ENCODE results near the gene DNAH8. TPM values are rescaled to one million over a fixed set of nuclear protein-coding genes. Genes with fewer than 3 reads are reported as not detected.

Gene DNAH8
- total and polyA plus RNA-seq, 2 donors = 0.05 to 0.11 TPM

GRCh38 chr6:38714239-38715015, 684 bp upstream of the DNAH8 start:
- peaks cover 29 to 43% of the 10 kb centered on the region in 2 donors for H3K27me3 ChIP-seq (ENCODE audit: control insufficient read depth in 2 of 2, insufficient read depth in 1 of 2, low read length in 1 of 2)
- H3K9me3 ChIP-seq (ENCODE audit: control insufficient read depth in 2 of 2, insufficient read depth in 1 of 2, low read length in 1 of 2) = peaks cover 0 to 1% of the 10 kb centered on the region in 2 donors
- H3K27ac ChIP-seq (ENCODE audit: low read depth in 1 of 2, low read length in 1 of 2) = no peak overlapping the region
- H3K4me1 ChIP-seq (ENCODE audit: control insufficient read depth in 2 of 2, insufficient read depth in 2 of 2, low read length in 2 of 2) = no peaks in the 10 kb centered on the region
- H3K4me3 ChIP-seq (ENCODE audit: low read length in 2 of 2) = no peak overlapping the region
- WGBS = 26% methylated on average over 4 of the region's 4 CpGs
- DNase-seq (ENCODE audit: low read depth in 6 of 9, low spot score in 9 of 9) = no peak
- H3K36me3 ChIP-seq (ENCODE audit: control insufficient read depth in 2 of 2, insufficient read depth in 2 of 2, low read length in 1 of 2) = no peaks in the 10 kb centered on the region

GRCh38 chr6:38716825-38717224, 1.7 kb downstream of the DNAH8 start:
- Histone ChIP-seq H3K36me3 (ENCODE audit: control insufficient read depth in 2 of 2, insufficient read depth in 2 of 2, low read length in 1 of 2) (no peaks in the 10 kb centered on the region), H3K27ac (ENCODE audit: low read depth in 1 of 2, low read length in 1 of 2) (no peak overlapping the region), H3K9me3 (ENCODE audit: control insufficient read depth in 2 of 2, insufficient read depth in 1 of 2, low read length in 1 of 2) (peaks cover 0 to 3% of the 10 kb centered on the region in 2 donors), H3K4me3 (ENCODE audit: low read length in 2 of 2) (no peak overlapping the region), H3K4me1 (ENCODE audit: control insufficient read depth in 2 of 2, insufficient read depth in 2 of 2, low read length in 2 of 2) (no peaks in the 10 kb centered on the region), H3K27me3 (ENCODE audit: control insufficient read depth in 2 of 2, insufficient read depth in 1 of 2, low read length in 1 of 2) (peaks cover 29 to 47% of the 10 kb centered on the region in 2 donors)
- DNase-seq (ENCODE audit: low read depth in 6 of 9, low spot score in 9 of 9) = no peak
- 98% methylated on average over 2 of the region's 2 CpGs for WGBS

GRCh38 chr6:38719358-38719757, 4.2 kb downstream of the DNAH8 start:
- 96% methylated on average over 1 of the region's 1 CpG for WGBS
- peaks cover 14 to 34% of the 10 kb centered on the region in 2 donors for H3K27me3 ChIP-seq (ENCODE audit: control insufficient read depth in 2 of 2, insufficient read depth in 1 of 2, low read length in 1 of 2)

GRCh38 chr6:38720295-38720694, 5.2 kb downstream of the DNAH8 start:
- Histone ChIP-seq H3K4me1 (ENCODE audit: control insufficient read depth in 2 of 2, insufficient read depth in 2 of 2, low read length in 2 of 2) (no peaks in the 10 kb centered on the region), H3K36me3 (ENCODE audit: control insufficient read depth in 2 of 2, insufficient read depth in 2 of 2, low read length in 1 of 2) (no peaks in the 10 kb centered on the region), H3K27ac (ENCODE audit: low read depth in 1 of 2, low read length in 1 of 2) (no peak overlapping the region), H3K4me3 (ENCODE audit: low read length in 2 of 2) (no peak overlapping the region), H3K27me3 (ENCODE audit: control insufficient read depth in 2 of 2, insufficient read depth in 1 of 2, low read length in 1 of 2) (peaks cover 11 to 24% of the 10 kb centered on the region in 2 donors), H3K9me3 (ENCODE audit: control insufficient read depth in 2 of 2, insufficient read depth in 1 of 2, low read length in 1 of 2) (peaks cover 0 to 3% of the 10 kb centered on the region in 2 donors)
- no peak for DNase-seq (ENCODE audit: low read depth in 6 of 9, low spot score in 9 of 9)
- WGBS = 35% methylated on average over 2 of the region's 2 CpGs

More at GRCh38 chr6:38719358-38719757, 4.2 kb downstream of the DNAH8 start:
- Histone ChIP-seq H3K36me3 (ENCODE audit: control insufficient read depth in 2 of 2, insufficient read depth in 2 of 2, low read length in 1 of 2) (no peaks in the 10 kb centered on the region), H3K9me3 (ENCODE audit: control insufficient read depth in 2 of 2, insufficient read depth in 1 of 2, low read length in 1 of 2) (peaks cover 0 to 3% of the 10 kb centered on the region in 2 donors), H3K27ac (ENCODE audit: low read depth in 1 of 2, low read length in 1 of 2) (no peak overlapping the region), H3K4me1 (ENCODE audit: control insufficient read depth in 2 of 2, insufficient read depth in 2 of 2, low read length in 2 of 2) (no peaks in the 10 kb centered on the region), H3K4me3 (ENCODE audit: low read length in 2 of 2) (no peak overlapping the region)
- DNase-seq (ENCODE audit: low read depth in 6 of 9, low spot score in 9 of 9) = no peak

GRCh38 chr6:38722038-38722437, 6.9 kb downstream of the DNAH8 start:
- no peak for DNase-seq (ENCODE audit: low read depth in 6 of 9, low spot score in 9 of 9)
- Histone ChIP-seq H3K9me3 (ENCODE audit: control insufficient read depth in 2 of 2, insufficient read depth in 1 of 2, low read length in 1 of 2) (peaks cover 0 to 1% of the 10 kb centered on the region in 2 donors), H3K27ac (ENCODE audit: low read depth in 1 of 2, low read length in 1 of 2) (no peak overlapping the region), H3K36me3 (ENCODE audit: control insufficient read depth in 2 of 2, insufficient read depth in 2 of 2, low read length in 1 of 2) (no peaks in the 10 kb centered on the region), H3K4me1 (ENCODE audit: control insufficient read depth in 2 of 2, insufficient read depth in 2 of 2, low read length in 2 of 2) (no peaks in the 10 kb centered on the region), H3K27me3 (ENCODE audit: control insufficient read depth in 2 of 2, insufficient read depth in 1 of 2, low read length in 1 of 2) (peaks cover 0 to 8% of the 10 kb centered on the region in 2 donors), H3K4me3 (ENCODE audit: low read length in 2 of 2) (no peak overlapping the region)
- WGBS = 90% methylated on average over 3 of the region's 3 CpGs

GRCh38 chr6:38722727-38723334, 7.7 kb downstream of the DNAH8 start:
- DNase-seq (ENCODE audit: low read depth in 6 of 9, low spot score in 9 of 9) = no peak
- 96% methylated on average over 26 of the region's 26 CpGs for WGBS
- H3K4me1 ChIP-seq (ENCODE audit: control insufficient read depth in 2 of 2, insufficient read depth in 2 of 2, low read length in 2 of 2) = no peaks in the 10 kb centered on the region
- H3K36me3 ChIP-seq (ENCODE audit: control insufficient read depth in 2 of 2, insufficient read depth in 2 of 2, low read length in 1 of 2) = no peaks in the 10 kb centered on the region
- no peak overlapping the region for H3K27ac ChIP-seq (ENCODE audit: low read depth in 1 of 2, low read length in 1 of 2)
- peaks cover 0 to 4% of the 10 kb centered on the region in 2 donors for H3K27me3 ChIP-seq (ENCODE audit: control insufficient read depth in 2 of 2, insufficient read depth in 1 of 2, low read length in 1 of 2)
- peaks cover 0 to 1% of the 10 kb centered on the region in 2 donors for H3K9me3 ChIP-seq (ENCODE audit: control insufficient read depth in 2 of 2, insufficient read depth in 1 of 2, low read length in 1 of 2)
- H3K4me3 ChIP-seq (ENCODE audit: low read length in 2 of 2) = no peak overlapping the region

- H3K9me3 ChIP-seq (ENCODE audit: control insufficient read depth in 2 of 2, insufficient read depth in 1 of 2, low read length in 1 of 2) = peaks cover 0 to 1% of the 10 kb centered on the region in 2 donors
- H3K4me3 ChIP-seq (ENCODE audit: low read length in 2 of 2) = no peak overlapping the region
- no peaks in the 10 kb centered on the region for H3K36me3 ChIP-seq (ENCODE audit: control insufficient read depth in 2 of 2, insufficient read depth in 2 of 2, low read length in 1 of 2)
- H3K4me1 ChIP-seq (ENCODE audit: control insufficient read depth in 2 of 2, insufficient read depth in 2 of 2, low read length in 2 of 2) = no peaks in the 10 kb centered on the region
- no peak overlapping the region for H3K27ac ChIP-seq (ENCODE audit: low read depth in 1 of 2, low read length in 1 of 2)
- no peak for DNase-seq (ENCODE audit: low read depth in 6 of 9, low spot score in 9 of 9)
- WGBS = over 99% methylated on average over 5 of the region's 5 CpGs
- H3K27me3 ChIP-seq (ENCODE audit: control insufficient read depth in 2 of 2, insufficient read depth in 1 of 2, low read length in 1 of 2) = peaks cover 0 to 4% of the 10 kb centered on the region in 2 donors
Measured at GRCh38 chr6:38723783-38724182, 8.7 kb downstream of the DNAH8 start.

GRCh38 chr6:38724343-38724742, 9.2 kb downstream of the DNAH8 start:
- no peak for DNase-seq (ENCODE audit: low read depth in 6 of 9, low spot score in 9 of 9)
- H3K4me1 ChIP-seq (ENCODE audit: control insufficient read depth in 2 of 2, insufficient read depth in 2 of 2, low read length in 2 of 2) = no peaks in the 10 kb centered on the region
- H3K27me3 ChIP-seq (ENCODE audit: control insufficient read depth in 2 of 2, insufficient read depth in 1 of 2, low read length in 1 of 2) = peaks cover 0 to 4% of the 10 kb centered on the region in 2 donors
- 77% methylated on average over 5 of the region's 5 CpGs for WGBS
- H3K9me3 ChIP-seq (ENCODE audit: control insufficient read depth in 2 of 2, insufficient read depth in 1 of 2, low read length in 1 of 2) = peaks cover 0 to 1% of the 10 kb centered on the region in 2 donors
- H3K36me3 ChIP-seq (ENCODE audit: control insufficient read depth in 2 of 2, insufficient read depth in 2 of 2, low read length in 1 of 2) = no peaks in the 10 kb centered on the region
- no peak overlapping the region for H3K27ac ChIP-seq (ENCODE audit: low read depth in 1 of 2, low read length in 1 of 2)
- H3K4me3 ChIP-seq (ENCODE audit: low read length in 2 of 2) = no peak overlapping the region

- no peak for DNase-seq (ENCODE audit: low read depth in 6 of 9, low spot score in 9 of 9)
- no peaks in the 10 kb centered on the region for H3K36me3 ChIP-seq (ENCODE audit: control insufficient read depth in 2 of 2, insufficient read depth in 2 of 2, low read length in 1 of 2)
- H3K4me1 ChIP-seq (ENCODE audit: control insufficient read depth in 2 of 2, insufficient read depth in 2 of 2, low read length in 2 of 2) = no peaks in the 10 kb centered on the region
- no peak overlapping the region for H3K4me3 ChIP-seq (ENCODE audit: low read length in 2 of 2)
- no peak overlapping the region for H3K27ac ChIP-seq (ENCODE audit: low read depth in 1 of 2, low read length in 1 of 2)
- no peaks in the 10 kb centered on the region for H3K9me3 ChIP-seq (ENCODE audit: control insufficient read depth in 2 of 2, insufficient read depth in 1 of 2, low read length in 1 of 2)
- H3K27me3 ChIP-seq (ENCODE audit: control insufficient read depth in 2 of 2, insufficient read depth in 1 of 2, low read length in 1 of 2) = peaks cover 0 to 2% of the 10 kb centered on the region in 2 donors
- 52% methylated on average over 4 of the region's 4 CpGs for WGBS
Measured at GRCh38 chr6:38725414-38726183, 10.5 kb downstream of the DNAH8 start.

All from thymus (tissue), 11 donors.